ENCODE measurements around the gene KRCC1.

DNA sequence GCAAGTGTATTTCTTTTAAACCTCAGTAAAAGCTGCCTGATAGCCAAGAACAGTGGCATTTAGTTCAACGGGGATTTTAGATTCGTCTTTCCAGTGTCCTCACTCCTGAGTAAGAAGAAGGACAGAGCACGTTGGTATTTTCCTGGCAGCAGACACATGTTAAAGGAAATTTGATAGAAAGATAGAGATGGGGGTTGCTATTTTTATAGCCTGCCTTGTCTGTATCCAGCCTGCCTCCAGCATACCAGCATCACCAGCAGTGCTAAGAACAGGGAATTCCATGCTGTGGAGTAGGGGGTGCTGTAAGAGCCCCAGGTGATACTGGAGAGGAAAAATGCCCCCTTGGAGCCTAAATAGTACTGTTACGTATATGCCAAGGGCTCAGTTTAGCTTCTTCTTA lies 11.0 kb upstream of the KRCC1 start:
- TF ChIP-seq POLR2AphosphoS5 (IDR thresholded peaks at IDR 0.05; ENCODE audit: borderline replicate concordance, low read depth, low read length): no peak
- TF ChIP-seq EZH2 (IDR thresholded peaks at IDR 0.05): no peak

All from SK-N-MC (cell line).